ENCODE results near the gene DNAJC4. TPM values are rescaled to one million over a fixed set of nuclear protein-coding genes. Genes with fewer than 3 reads are reported as not detected.

The DNAJC4 gene
- total RNA-seq, 1 experiment from 2014 or later = 26.0 TPM

GRCh38 chr11:64208796-64209562, 21.4 kb upstream of the DNAJC4 start:
- no peaks in the 10 kb centered on the region for H3K9me3 Mint-ChIP-seq
- POLR2A ChIA-PET = interaction anchor here (0.5 kb wide), 1 partner anchor 21 kb away, joined by 5 read pairs; no protein-coding TSS in a partner anchor
- DNase-seq (ENCODE audit: low spot score) = no peak

GRCh38 chr11:64209563-64209843, 20.8 kb upstream of the DNAJC4 start:
- POLR2A ChIA-PET = interaction anchor here (0.5 kb wide), 1 partner anchor 20 kb away, joined by 5 read pairs; no protein-coding TSS in a partner anchor
- peaks cover 3% of the 10 kb centered on the region for H3K4me1 Mint-ChIP-seq
- H3K4me3 Mint-ChIP-seq = no peak overlapping the region
- CTCF ChIA-PET = interaction anchor here (1.0 to 2.0 kb wide), 3 partner anchors 92 to 145 kb away, joined by 3 to 8 read pairs (median 6); no protein-coding TSS in a partner anchor
- DNase-seq (ENCODE audit: low spot score) (no peak), ATAC-seq (no peak)
- H3K27ac Mint-ChIP-seq = no peak overlapping the region
- H3K36me3 Mint-ChIP-seq = peaks cover 5% of the 10 kb centered on the region
- no peaks in the 10 kb centered on the region for H3K9me3 Mint-ChIP-seq
- H3K27me3 Mint-ChIP-seq (ENCODE audit: low read depth) = no peaks in the 10 kb centered on the region
- TF ChIP-seq ZNF121 (CRISPR knock-in tag; IDR thresholded peaks at IDR 0.05) = no peak
- TF ChIP-seq JUN (CRISPR knock-in tag; IDR thresholded peaks at IDR 0.05) = no peak

More at GRCh38 chr11:64208796-64209562, 21.4 kb upstream of the DNAJC4 start:
- ATAC-seq = no peak
- CTCF ChIA-PET = interaction anchor here (1.0 to 2.0 kb wide), 3 partner anchors 92 to 146 kb away, joined by 3 to 8 read pairs (median 6); no protein-coding TSS in a partner anchor
- no peak overlapping the region; the same call in 1 of the 2 replicates for H3K27ac Mint-ChIP-seq
- H3K36me3 Mint-ChIP-seq = peaks cover 10% of the 10 kb centered on the region
- no peak overlapping the region for H3K4me3 Mint-ChIP-seq
- TF ChIP-seq FOXK1 (CRISPR knock-in tag; IDR thresholded peaks at IDR 0.05) = no peak
- no peak for TF ChIP-seq ZNF532 (CRISPR knock-in tag; IDR thresholded peaks at IDR 0.05; ENCODE audit: borderline replicate concordance)
- TF ChIP-seq MXD4 (CRISPR knock-in tag; IDR thresholded peaks at IDR 0.05; ENCODE audit: borderline replicate concordance) = no peak
- no peak for TF ChIP-seq ZNF425 (CRISPR knock-in tag; conservative IDR thresholded peaks at IDR 0.05)
- no peak for TF ChIP-seq ZNF416 (CRISPR knock-in tag; IDR thresholded peaks at IDR 0.05)
- TF ChIP-seq USF2 (CRISPR knock-in tag; IDR thresholded peaks at IDR 0.05) = no peak
- no peak for TF ChIP-seq NR2C2 (CRISPR knock-in tag; IDR thresholded peaks at IDR 0.05)
- no peaks in the 10 kb centered on the region for H3K27me3 Mint-ChIP-seq (ENCODE audit: low read depth)
- peaks cover 6% of the 10 kb centered on the region for H3K4me1 Mint-ChIP-seq

- ChIA-PET POLR2A (no interaction called here), CTCF (interaction anchor here (1.2 to 2.0 kb wide), 4 partner anchors 16 to 94 kb away, joined by 4 to 8 read pairs (median 4); partner anchors contain the start of genes NUDT22 and TRPT1)
- Mint-ChIP-seq H3K27me3 (ENCODE audit: low read depth) (no peaks in the 10 kb centered on the region), H3K4me1 (no peaks in the 10 kb centered on the region), H3K4me3 (no peak overlapping the region), H3K36me3 (peaks cover 7% of the 10 kb centered on the region), H3K27ac (no peak overlapping the region), H3K9me3 (no peaks in the 10 kb centered on the region)
- ATAC-seq = no peak
- no peak for DNase-seq (ENCODE audit: low spot score)
- TF ChIP-seq ZNF396 (CRISPR knock-in tag; IDR thresholded peaks at IDR 0.05; ENCODE audit: borderline replicate concordance) (no peak), TCF7 (CRISPR knock-in tag; IDR thresholded peaks at IDR 0.05; ENCODE audit: low read depth) (no peak), TP53 (CRISPR knock-in tag; IDR thresholded peaks at IDR 0.05) (no peak), GRHL2 (CRISPR knock-in tag; IDR thresholded peaks at IDR 0.05; ENCODE audit: insufficient replicate concordance, severe bottlenecking) (no peak), PREB (CRISPR knock-in tag; IDR thresholded peaks at IDR 0.05; ENCODE audit: borderline replicate concordance) (no peak), ATF2 (CRISPR knock-in tag; IDR thresholded peaks at IDR 0.05; ENCODE audit: borderline replicate concordance, low read depth) (no peak), ZNF138 (CRISPR knock-in tag; conservative IDR thresholded peaks at IDR 0.05) (no peak), GABPB1 (CRISPR knock-in tag; IDR thresholded peaks at IDR 0.05) (no peak), NR1H2 (CRISPR knock-in tag; IDR thresholded peaks at IDR 0.05) (no peak), OVOL2 (CRISPR knock-in tag; IDR thresholded peaks at IDR 0.05; ENCODE audit: borderline replicate concordance) (no peak), ETV6 (CRISPR knock-in tag; IDR thresholded peaks at IDR 0.05) (no peak)
Observed at GRCh38 chr11:64210301-64211020, 19.9 kb upstream of the DNAJC4 start.

All from WTC11 (cell line).